SHP77 treated with DMSO at 0.1 percent for 48 hours (cell line): ENCODE data around the gene BCAP29.

Experiments used
- DNase-seq: peaks from one replicate; lab custom pipeline; 2025; lab: John Stamatoyannopoulos, UW

The BCAP29 gene

GRCh38 chr7:107582875-107583274, 2.8 kb downstream of the BCAP29 start:
- DNase-seq = no peak

- no peak for DNase-seq
These were observed 4.7 kb downstream of the BCAP29 start for GRCh38 chr7:107584716-107585115.

- no peak for DNase-seq
These were observed 8.6 kb downstream of the BCAP29 start for GRCh38 chr7:107588529-107589130.

GRCh38 chr7:107591421-107591820, 11.4 kb downstream of the BCAP29 start:
- no peak for DNase-seq

- no peak for DNase-seq
These were observed 12.4 kb downstream of the BCAP29 start for GRCh38 chr7:107592361-107593024.

GRCh38 chr7:107593025-107593410, 13.0 kb downstream of the BCAP29 start:
- DNase-seq = no peak

- DNase-seq = no peak
These were observed 15.1 kb downstream of the BCAP29 start for GRCh38 chr7:107594961-107595737.

GRCh38 chr7:107596881-107597581, 17.0 kb downstream of the BCAP29 start:
- no peak for DNase-seq

- no peak for DNase-seq
These were observed 17.5 kb downstream of the BCAP29 start for GRCh38 chr7:107597582-107597916.

- no peak for DNase-seq
These were observed 17.9 kb downstream of the BCAP29 start for GRCh38 chr7:107597953-107598352.

GRCh38 chr7:107599262-107599661, 19.2 kb downstream of the BCAP29 start:
- DNase-seq = no peak

- DNase-seq = no peak
These were observed 20.8 kb downstream of the BCAP29 start for GRCh38 chr7:107600816-107601215.

- DNase-seq = no peak
These were observed 25.3 kb downstream of the BCAP29 start for GRCh38 chr7:107605218-107605815.

- no peak for DNase-seq
These were observed 26.3 kb downstream of the BCAP29 start for GRCh38 chr7:107606303-107606702.

- no peak for DNase-seq
These were observed 29.8 kb downstream of the BCAP29 start for GRCh38 chr7:107609811-107610261.

- DNase-seq = no peak
These were observed 30.3 kb downstream of the BCAP29 start for GRCh38 chr7:107610323-107610722.

GRCh38 chr7:107613439-107613838, 33.4 kb downstream of the BCAP29 start:
- DNase-seq = no peak

- DNase-seq = no peak
These were observed 33.9 kb downstream of the BCAP29 start for GRCh38 chr7:107613948-107614347.

- no peak for DNase-seq
These were observed 34.4 kb downstream of the BCAP29 start for GRCh38 chr7:107614425-107614824.

GRCh38 chr7:107615910-107616680, 36.0 kb downstream of the BCAP29 start:
- DNase-seq = no peak

GRCh38 chr7:107622429-107622828, 42.4 kb downstream of the BCAP29 start:
- no peak for DNase-seq
